IMR-90 (cell line): Measurements from ENCODE around the gene MGAT1.

Experiments
- CHD1 ChIP-seq: IDR thresholded peaks from 2 replicates; pipeline ENCODE4 v1.6.1; 2012; ENCODE audit warnings: low read depth, low read length, improper control_type of control experiment
- CTCF ChIP-seq: conservative IDR thresholded peaks from 2 replicates; pipeline ENCODE4 v1.5.1; 2012; ENCODE audit warnings: mild to moderate bottlenecking, low read depth, low read length, improper control_type of control experiment
- MAFK ChIP-seq: IDR thresholded peaks from 2 replicates; pipeline ENCODE4 v1.6.1; 2012; ENCODE audit warnings: low read depth, low read length, improper control_type of control experiment
- MAZ ChIP-seq: IDR thresholded peaks from 2 replicates; pipeline ENCODE4 v1.6.1; 2012; ENCODE audit warnings: low read depth, mild to moderate bottlenecking, low read length, improper control_type of control experiment, moderate library complexity, borderline replicate concordance
- NFE2L2 ChIP-seq: fragments of 150-350 bp; IDR thresholded peaks from 2 replicates; pipeline ENCODE4 v1.6.1; 2016; ENCODE audit warnings: low read depth, mild to moderate bottlenecking, low read length
- POLR2A ChIP-seq: IDR thresholded peaks from 2 replicates; pipeline ENCODE4 v1.6.1; 2012; ENCODE audit warnings: mild to moderate bottlenecking, low read depth, low read length
- RCOR1 ChIP-seq: IDR thresholded peaks from 2 replicates; pipeline ENCODE4 v1.6.1; 2012; ENCODE audit warnings: mild to moderate bottlenecking, low read length, improper control_type of control experiment; ENCODE audit not compliant: insufficient replicate concordance
- RFX5 ChIP-seq: IDR thresholded peaks from 2 replicates; pipeline ENCODE4 v1.8.0; 2012; ENCODE audit warnings: low read depth, mild to moderate bottlenecking, low read length, moderate library complexity
- SMC3 ChIP-seq: fragments of 150-350 bp; IDR thresholded peaks from 2 replicates; pipeline ENCODE4 v1.6.1; 2016; ENCODE audit warnings: low read depth, mild to moderate bottlenecking, antibody characterized with exemption, low read length, moderate library complexity

GRCh38 chr5:180777475-180777874 lies 25.1 kb downstream of the MGAT1 start:
- no peak for TF ChIP-seq CTCF
- TF ChIP-seq POLR2A = no peak
- no peak for TF ChIP-seq NFE2L2
- TF ChIP-seq RCOR1 = no peak
- TF ChIP-seq MAFK = no peak
- TF ChIP-seq MAZ = no peak
- no peak for TF ChIP-seq RFX5
- TF ChIP-seq CHD1 = no peak
- TF ChIP-seq SMC3 = no peak
